H1 (cell line): Measurements from ENCODE around the gene SLC25A21. TPM values are rescaled to one million over a fixed set of nuclear protein-coding genes. Genes with fewer than 3 reads are reported as not detected.

ENCODE experiments used
- CTCF ChIA-PET: fragments of 300-600 bp; sonication (Branson Sonifier 250); formaldehyde crosslinking; loops from one replicate; lab custom pipeline; 2021; ENCODE audit not compliant: partially characterized antibody; lab: Charles Lee
- POLR2A ChIA-PET: fragments of 300-600 bp; sonication (Branson Sonifier 250); formaldehyde crosslinking; loops from one replicate; lab custom pipeline; 2021; ENCODE audit warnings: inconsistent platforms; ENCODE audit not compliant: partially characterized antibody; lab: Charles Lee
- DNase-seq, 2 experiments: peaks; one replicate each; pipeline versions ENCODE4 v3.0.0 to v3.0.0-alpha.2; 2010 to 2022; ENCODE audit warnings: low spot score in 2 of 2, low read depth in 1 of 2, mixed read lengths in 1 of 2
- FAIRE-seq: peaks from 2 replicates; lab custom pipeline; 2011; peaks lifted over from hg19 to GRCh38; lab: Jason Lieb, UNC
- H2AFZ ChIP-seq: 2 replicates; pipeline ENCODE4 v1.8.1; 2012; ENCODE audit warnings: low read length, inconsistent platforms
- H2AK5ac ChIP-seq: 2 replicates; pipeline ENCODE4 v1.6.1; 2013; ENCODE audit warnings: low read depth, low read length
- H2BK120ac ChIP-seq: replicated peaks from 2 replicates; pipeline ENCODE3; 2013; ENCODE audit warnings: low read depth, low read length, inconsistent platforms
- H2BK12ac ChIP-seq: 2 replicates; pipeline ENCODE4 v1.6.1; 2013; ENCODE audit warnings: low read depth, low read length
- H2BK15ac ChIP-seq: 2 replicates; pipeline ENCODE4 v1.6.1; 2013; ENCODE audit warnings: low read length
- H2BK20ac ChIP-seq: 2 replicates; pipeline ENCODE4 v1.6.1; 2013; ENCODE audit warnings: low read length
- H2BK5ac ChIP-seq: 2 replicates; pipeline ENCODE4 v1.6.1; 2013; ENCODE audit warnings: low read depth, low read length
- H3K14ac ChIP-seq: 2 replicates; pipeline ENCODE4 v1.6.1; 2013; ENCODE audit warnings: inconsistent platforms; ENCODE audit not compliant: insufficient read length
- H3K18ac ChIP-seq: 2 replicates; pipeline ENCODE4 v1.6.1; 2013; ENCODE audit warnings: low read length; ENCODE audit errors: extremely low read depth
- H3K23ac ChIP-seq: 2 replicates; pipeline ENCODE4 v1.6.1; 2013; ENCODE audit warnings: inconsistent platforms; ENCODE audit not compliant: insufficient read length
- H3K23me2 ChIP-seq: 2 replicates; pipeline ENCODE4 v1.6.1; 2013; ENCODE audit warnings: low read depth, low read length
- H3K27ac ChIP-seq: 2 replicates; pipeline ENCODE4 v1.6.1; 2011; ENCODE audit warnings: low read depth, low read length, inconsistent platforms
- H3K27me3 ChIP-seq, 4 experiments: replicated peaks in 1 of 4; 1 replicate in 1 of 4; 2 replicates in 3 of 4; pipeline versions ENCODE4 v1.6.1 to v1.8.1; 2011 to 2013; ENCODE audit warnings: low read length in 3 of 4, mild to moderate bottlenecking in 3 of 4, inconsistent platforms in 2 of 4, mixed read lengths in 2 of 4, moderate library complexity in 1 of 4; ENCODE audit not compliant: control insufficient read depth in 3 of 4, insufficient read depth in 3 of 4; ENCODE audit errors: extremely low read depth in 1 of 4
- H3K36me3 ChIP-seq, 4 experiments: 2 replicates each; pipeline versions ENCODE4 v1.6.1 to v1.8.1; 2011 to 2013; ENCODE audit warnings: mild to moderate bottlenecking in 4 of 4, low read length in 3 of 4, moderate library complexity in 2 of 4, control low read depth in 1 of 4, inconsistent platforms in 1 of 4; ENCODE audit not compliant: insufficient read depth in 4 of 4, control insufficient read depth in 2 of 4
- H3K4ac ChIP-seq: replicated peaks from 2 replicates; pipeline ENCODE3; 2013; ENCODE audit warnings: low read length, low read depth, mixed read lengths, inconsistent platforms; ENCODE audit not compliant: insufficient read length
- H3K4me1 ChIP-seq, 4 experiments: replicated peaks in 1 of 4; 1 replicate in 1 of 4; 2 replicates in 3 of 4; pipeline versions ENCODE4 v1.6.1 to v1.8.1; 2011 to 2013; ENCODE audit warnings: low read length in 3 of 4, inconsistent platforms in 2 of 4, mixed read lengths in 1 of 4; ENCODE audit not compliant: insufficient read depth in 4 of 4, control insufficient read depth in 3 of 4
- H3K4me2 ChIP-seq, 2 experiments: 2 replicates each; pipeline versions ENCODE4 v1.6.1 to v1.8.1; 2011 to 2013; ENCODE audit warnings: low read depth in 2 of 2, low read length in 2 of 2, control low read depth in 1 of 2, inconsistent platforms in 1 of 2, mild to moderate bottlenecking in 1 of 2; ENCODE audit not compliant: insufficient read depth in 1 of 2
- H3K4me3 ChIP-seq, 4 experiments: fragments of 200-600, 300-600 bp in 1 of 4; sonication (generic), shearing (Covaris generic), sonication (Bioruptor Twin) in 1 of 4; 2 replicates each; pipeline versions ENCODE4 v1.5.1 to v1.8.1; 2011 to 2016; ENCODE audit warnings: low read length in 4 of 4, low read depth in 3 of 4, control low read depth in 2 of 4, inconsistent platforms in 2 of 4, mild to moderate bottlenecking in 2 of 4, mixed read lengths in 1 of 4, moderate library complexity in 1 of 4; ENCODE audit not compliant: insufficient read depth in 2 of 4; ENCODE audit errors: extremely low read depth in 1 of 4
- H3K56ac ChIP-seq: replicated peaks from 2 replicates; pipeline ENCODE3; 2013; ENCODE audit warnings: low read depth, mild to moderate bottlenecking, mixed read lengths, low read length, inconsistent platforms; ENCODE audit not compliant: insufficient read length
- H3K79me1 ChIP-seq: 2 replicates; pipeline ENCODE4 v1.6.1; 2013; ENCODE audit warnings: low read depth, low read length, control low read depth
- H3K79me2 ChIP-seq, 2 experiments: 2 replicates each; pipeline versions ENCODE4 v1.6.1 to v1.8.1; 2012 to 2013; ENCODE audit warnings: low read length in 2 of 2, mild to moderate bottlenecking in 2 of 2, inconsistent platforms in 1 of 2; ENCODE audit not compliant: insufficient read depth in 2 of 2, control insufficient read depth in 1 of 2
- H3K9ac ChIP-seq, 4 experiments: replicated peaks in 1 of 4; 1 replicate in 1 of 4; 2 replicates in 3 of 4; pipeline versions ENCODE4 v1.6.1 to v1.8.1; 2011 to 2013; ENCODE audit warnings: low read depth in 3 of 4, low read length in 3 of 4, control low read depth in 2 of 4, mild to moderate bottlenecking in 2 of 4, moderate library complexity in 2 of 4, inconsistent platforms in 1 of 4; ENCODE audit errors: extremely low read depth in 1 of 4
- H3K9me3 ChIP-seq, 2 experiments: 2 replicates each; pipeline versions ENCODE4 v1.6.1 to v1.8.1; 2012 to 2013; ENCODE audit warnings: mild to moderate bottlenecking in 2 of 2, moderate library complexity in 2 of 2, control low read depth in 1 of 2, inconsistent platforms in 1 of 2, low read depth in 1 of 2, low read length in 1 of 2, mixed read lengths in 1 of 2; ENCODE audit not compliant: insufficient read depth in 2 of 2
- H4K20me1 ChIP-seq, 2 experiments: replicated peaks in 1 of 2; 2 replicates each; pipeline versions ENCODE3 to v1.8.1; 2011 to 2013; ENCODE audit warnings: inconsistent platforms in 2 of 2, low read length in 2 of 2, mild to moderate bottlenecking in 1 of 2; ENCODE audit not compliant: insufficient read depth in 2 of 2, control insufficient read depth in 1 of 2
- H4K5ac ChIP-seq: 2 replicates; pipeline ENCODE4 v1.6.1; 2013; ENCODE audit warnings: low read length, low read depth, mixed read lengths, inconsistent platforms; ENCODE audit not compliant: insufficient read length
- H4K8ac ChIP-seq: 2 replicates; pipeline ENCODE4 v1.8.0; 2013; ENCODE audit warnings: mild to moderate bottlenecking, moderate library complexity, low read length, inconsistent platforms; ENCODE audit not compliant: insufficient read depth; ENCODE audit errors: extremely low read depth
- H4K91ac ChIP-seq: replicated peaks from 2 replicates; pipeline ENCODE3; 2013; ENCODE audit warnings: low read length, mixed read lengths, inconsistent platforms; ENCODE audit not compliant: insufficient read length
- BACH1 ChIP-seq: IDR thresholded peaks from 2 replicates; pipeline ENCODE4 v1.6.1; 2012; ENCODE audit warnings: low read length, improper control_type of control experiment
- CBX5 ChIP-seq: fragments of 300-800, 300-1000 bp; sonication (generic); IDR thresholded peaks from 2 replicates; pipeline ENCODE4 v1.7.1; 2016; ENCODE audit warnings: antibody characterized with exemption, low read length, low read depth
- E2F6 ChIP-seq: IDR thresholded peaks from 2 replicates; pipeline ENCODE4 v1.6.1; 2012; ENCODE audit warnings: inconsistent platforms
- EZH2 ChIP-seq: fragments of 200-600 bp; sonication (generic); IDR thresholded peaks from 2 replicates; pipeline ENCODE4 v1.7.1; 2012; ENCODE audit warnings: low read depth, mild to moderate bottlenecking, moderate library complexity, low read length, inconsistent platforms; ENCODE audit not compliant: severe bottlenecking
- KDM4A ChIP-seq: IDR thresholded peaks from one replicate; pipeline ENCODE4 v1.7.1; 2012; ENCODE audit warnings: low read depth, mild to moderate bottlenecking, moderate library complexity, low read length, inconsistent platforms; ENCODE audit not compliant: severe bottlenecking
- MAFK ChIP-seq: IDR thresholded peaks from 2 replicates; pipeline ENCODE4 v1.6.1; 2012; ENCODE audit warnings: low read depth, mild to moderate bottlenecking, improper control_type of control experiment, low read length
- POLR2AphosphoS5 ChIP-seq: IDR thresholded peaks from 2 replicates; pipeline ENCODE4 v1.6.1; 2011; ENCODE audit warnings: low read depth, low read length
- SP2 ChIP-seq: IDR thresholded peaks from 2 replicates; pipeline ENCODE4 v1.6.1; 2012; ENCODE audit warnings: mild to moderate bottlenecking, low read length, inconsistent platforms
- WGBS, 2 experiments: shearing (Covaris generic) in 1 of 2; methylation state at CpG; one replicate each; pipeline versions ENCODE4 v1.1.6 to v1.1.7; 2013 to 2015; ENCODE audit warnings: low lambda C conversion rate in 2 of 2, mixed read lengths in 2 of 2, inconsistent platforms in 1 of 2, low coverage in 1 of 2, missing lambda C conversion rate in 1 of 2; ENCODE audit not compliant: insufficient replicate concordance in 2 of 2, insufficient coverage in 1 of 2, insufficient read length in 1 of 2; ENCODE audit errors: extremely low coverage in 1 of 2, missing lambda C conversion rate in 1 of 2; 5-methylcytosine and 5-hydroxymethylcytosine counted together
- polyA plus RNA-seq, 7 experiments: library from polyadenylated mRNA; depleted of rRNA in 3 of 7; stranded (reverse) in 5 of 7; unstranded in 2 of 7; fragments of >200 nt in 5 of 7; fragments of 200-250 nt in 2 of 7; gene quantifications; 1 replicate in 5 of 7; 2 replicates in 1 of 7; 4 replicates in 1 of 7; pipeline versions ENCODE4 v1.2.1 to v1.2.3, GENCODE V29; 2011 to 2013; ENCODE audit warnings: missing spikeins in 2 of 7, mixed read lengths in 2 of 7
- total RNA-seq: library from RNA; stranded (reverse); fragmentation: NEBNext Ultra II Directional; extraction: Animal tissue kit (Norgen Biotek cat#: 25700); gene quantifications from 2 replicates; pipeline ENCODE4 v1.2.1, GENCODE V29; 2021

SLC25A21 gene
- total and polyA plus RNA-seq, 2 of the 8 experiments (the other 6 are each of a cell fraction or from before 2014, with no cell fraction given): 6.9 to 15.7 TPM

GRCh38 chr14:36738269-36738668 lies 434.1 kb downstream of the SLC25A21 start:
- Histone ChIP-seq H2AFZ (no peak overlapping the region), H3K4me2 (no peak overlapping the region), H2BK12ac (no peak overlapping the region), H3K56ac (no peak overlapping the region), H3K27me3 (peaks cover 0 to 2% (median under 1%) of the 10 kb centered on the region in 4 experiments; a peak in 1 of 7 replicates), H2AK5ac (no peak overlapping the region), H4K91ac (no peak overlapping the region), H3K36me3 (no peaks in the 10 kb centered on the region), H3K79me2 (no peaks in the 10 kb centered on the region), H3K4me1 (no peaks in the 10 kb centered on the region), H3K9me3 (no peaks in the 10 kb centered on the region), H3K23me2 (no peaks in the 10 kb centered on the region), H2BK20ac (no peak overlapping the region), H3K27ac (no peak overlapping the region), H3K23ac (no peak overlapping the region), H3K4ac (no peak overlapping the region), H2BK15ac (no peak overlapping the region), H3K9ac (no peak overlapping the region), H3K14ac (no peak overlapping the region), H3K4me3 (no peak overlapping the region), H3K79me1 (no peaks in the 10 kb centered on the region), H2BK5ac (no peak overlapping the region), H4K20me1 (peaks cover 0 to 2% of the 10 kb centered on the region in 2 experiments), H3K18ac (no peak overlapping the region), H4K8ac (no peak overlapping the region), H4K5ac (no peak overlapping the region), H2BK120ac (no peak overlapping the region)
- FAIRE-seq: no peak
- TF ChIP-seq BACH1 (no peak), KDM4A (no peak), SP2 (no peak), MAFK (no peak), CBX5 (no peak), E2F6 (no peak), POLR2AphosphoS5 (no peak), EZH2 (no peak)
- ChIA-PET CTCF (interaction anchor here (0.6 to 11.1 kb wide), 8 partner anchors 9 to 413 kb away, joined by 3 to 103 read pairs (median 6); no protein-coding TSS in a partner anchor), POLR2A (interaction anchor here (1.0 kb wide), 1 partner anchor 21 kb away, joined by 4 read pairs; no protein-coding TSS in a partner anchor)
- 95% methylated on average over 7 of the region's 7 CpGs; no CpG with 5 or more reads in 1 of the 2 experiments for WGBS, 2 experiments
- DNase-seq: no peak
